GM18517 (cell line): Measurements from ENCODE around the gene RMI2.
"Not testable (repeated sequence)": the region's sequence is repeated elsewhere in the genome, so short reads cannot be mapped to it uniquely, and the experiment has no call there.

Experiments used
- ATAC-seq: cut with Tn5 transposase; IDR thresholded peaks from one replicate; pipeline ENCODE4 v1.9.1; 2021; ENCODE audit warnings: mild to moderate bottlenecking, moderate library complexity; ENCODE audit not compliant: unreplicated experiment

RMI2 gene

DNA sequence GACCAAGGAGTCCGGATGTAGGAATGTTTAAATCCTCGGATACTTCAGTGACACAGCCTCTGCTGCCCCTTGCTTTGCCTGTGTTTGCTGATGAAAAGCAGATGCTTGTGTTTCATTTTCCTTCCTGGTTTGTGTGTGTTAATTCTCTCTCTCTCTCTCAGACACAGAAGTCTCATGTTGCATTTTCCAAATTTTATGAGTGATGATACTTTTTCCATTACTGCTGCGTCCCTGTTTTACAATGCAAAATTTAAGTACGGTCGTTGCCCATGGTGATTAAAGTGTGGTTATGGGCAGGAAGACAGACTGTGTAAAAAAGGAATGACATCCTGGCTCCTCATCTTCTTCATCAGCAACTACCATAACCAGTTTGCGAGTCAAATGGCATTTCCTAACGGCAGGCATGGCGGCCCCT, 5.7 kb downstream of the RMI2 start:
- no peak for ATAC-seq

DNA sequence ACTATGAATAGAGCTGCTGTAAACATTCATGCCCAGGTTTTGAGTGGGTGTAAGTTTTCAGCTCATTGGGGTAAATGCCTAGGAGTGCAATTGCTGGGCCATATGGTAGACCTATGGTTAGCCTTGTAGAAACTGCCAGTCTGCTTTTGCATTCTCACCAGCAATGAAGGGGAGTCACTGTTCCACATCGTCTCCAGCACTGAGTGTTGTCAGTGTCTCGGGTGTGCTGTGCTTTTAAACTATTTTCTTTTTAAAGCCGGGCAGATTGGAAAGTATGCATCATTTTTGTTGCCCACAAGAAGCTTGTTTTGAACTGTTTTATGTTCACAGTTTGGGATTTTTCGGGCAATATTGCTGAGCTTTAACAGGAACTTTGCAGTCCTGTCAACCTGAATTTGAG, 7.9 kb downstream of the RMI2 start:
- ATAC-seq = no peak

DNA sequence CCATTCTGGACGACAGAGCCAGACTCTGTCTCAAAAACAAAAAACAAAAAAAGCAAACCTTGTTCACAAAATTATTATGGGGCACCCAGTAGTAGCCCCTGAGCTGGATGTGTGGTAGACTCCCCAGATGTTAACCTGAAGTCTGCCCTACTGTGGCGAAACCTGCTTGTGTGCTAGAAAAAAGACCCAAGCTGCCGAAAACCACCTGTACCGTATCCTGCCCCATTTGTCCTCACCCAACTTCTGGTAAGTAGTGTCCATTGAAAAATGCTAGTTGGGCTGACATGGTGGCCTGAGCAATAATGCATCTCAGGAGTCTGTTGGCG, 9.1 kb downstream of the RMI2 start:
- ATAC-seq = peak; percentile 21

DNA sequence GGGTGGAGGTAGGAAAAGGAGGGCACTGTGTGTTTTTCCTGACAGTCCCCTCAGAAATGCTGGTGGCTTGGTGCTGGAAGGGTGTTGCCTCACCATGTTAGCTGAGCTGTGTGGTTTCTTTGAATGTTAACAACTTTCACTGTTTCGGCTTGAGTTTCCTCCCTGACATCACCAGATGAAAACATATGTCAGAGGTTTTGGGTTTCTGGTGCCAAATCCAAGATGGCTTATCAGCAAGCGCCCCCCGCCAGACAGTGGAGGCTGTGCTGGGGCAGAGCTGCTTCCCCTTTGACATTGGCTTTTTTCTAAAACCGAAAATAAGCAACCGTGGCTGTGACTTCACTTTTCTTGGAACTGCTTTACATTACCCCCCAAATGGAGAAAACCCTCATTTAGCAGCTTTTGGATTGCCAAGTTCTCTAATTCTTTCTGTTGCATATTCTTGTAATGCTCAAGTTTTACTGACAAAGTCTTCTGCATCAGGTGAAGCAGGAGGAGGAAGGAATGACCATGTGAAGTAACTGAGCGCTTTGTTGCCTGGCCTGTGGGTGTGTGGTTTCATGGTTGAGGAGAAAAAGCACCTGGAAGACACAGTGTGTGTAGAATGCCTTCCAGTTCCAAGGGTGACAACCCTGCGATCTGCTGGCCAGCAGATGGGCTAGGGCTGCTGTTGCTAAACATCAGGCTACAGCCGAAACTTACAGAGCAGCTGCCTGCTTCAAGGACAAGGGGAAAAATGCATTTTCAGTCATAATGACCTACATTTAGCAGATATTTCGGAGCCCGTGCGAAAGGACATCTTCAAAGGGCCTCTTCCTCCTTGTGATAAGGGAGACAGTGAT, 9.7 kb downstream of the RMI2 start:
- peak; percentile 80 for ATAC-seq

DNA sequence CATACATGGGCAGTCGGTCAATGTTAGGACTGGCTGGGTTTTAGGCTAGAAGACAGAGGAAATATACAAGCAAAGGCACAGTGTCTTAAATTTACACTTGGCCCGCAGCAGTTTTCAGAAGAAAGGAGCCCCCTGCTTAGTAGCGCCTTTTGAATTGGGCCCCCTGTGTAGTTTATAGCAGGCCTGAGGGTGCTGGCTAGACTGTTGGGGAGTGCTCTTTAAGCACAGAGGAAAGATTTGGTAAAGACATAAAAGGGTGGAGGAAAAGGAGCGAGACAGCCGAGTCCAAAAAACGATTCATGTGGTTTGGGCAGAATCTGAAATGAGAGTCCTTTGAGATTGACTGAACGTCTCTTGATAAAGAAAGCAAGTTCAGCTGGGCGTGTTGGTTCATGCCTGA, 10.6 kb downstream of the RMI2 start:
- ATAC-seq = no peak

DNA sequence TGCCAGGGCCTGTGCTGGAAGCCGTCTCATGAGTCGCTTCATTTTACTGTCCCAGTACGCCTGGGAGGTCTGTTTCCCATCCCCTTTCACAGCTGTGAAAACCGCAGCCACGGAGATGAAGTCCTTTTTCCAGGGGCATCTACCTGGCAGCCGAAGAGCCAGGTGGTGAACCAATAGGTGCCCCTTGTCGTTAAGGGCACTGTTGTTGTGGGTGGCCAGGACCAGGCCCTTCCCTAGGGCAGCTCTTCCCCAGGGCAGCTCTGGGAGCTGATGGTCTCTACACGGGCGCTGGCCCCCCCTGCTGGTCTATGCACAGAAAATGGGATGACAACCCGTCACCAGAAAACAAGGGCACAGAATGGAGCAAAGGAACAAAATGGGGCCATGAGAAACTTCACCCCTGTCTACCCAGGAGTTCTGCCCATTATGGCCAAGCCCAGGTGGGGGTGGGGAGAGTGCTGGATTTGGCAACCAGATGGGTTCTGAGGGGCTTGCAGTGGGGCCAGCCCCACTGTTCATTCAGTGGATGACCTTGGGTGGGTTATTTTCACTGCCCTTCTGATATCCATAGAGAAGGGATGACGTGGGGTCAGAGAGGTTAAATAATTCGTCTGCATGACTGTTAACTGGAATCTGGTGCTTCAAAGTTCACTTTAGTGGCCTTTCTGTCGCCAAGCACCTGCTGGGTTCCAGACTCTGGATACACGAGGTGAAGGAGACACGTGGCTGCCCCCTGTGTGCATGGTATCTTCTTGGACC, 11.5 kb downstream of the RMI2 start:
- no peak for ATAC-seq

DNA sequence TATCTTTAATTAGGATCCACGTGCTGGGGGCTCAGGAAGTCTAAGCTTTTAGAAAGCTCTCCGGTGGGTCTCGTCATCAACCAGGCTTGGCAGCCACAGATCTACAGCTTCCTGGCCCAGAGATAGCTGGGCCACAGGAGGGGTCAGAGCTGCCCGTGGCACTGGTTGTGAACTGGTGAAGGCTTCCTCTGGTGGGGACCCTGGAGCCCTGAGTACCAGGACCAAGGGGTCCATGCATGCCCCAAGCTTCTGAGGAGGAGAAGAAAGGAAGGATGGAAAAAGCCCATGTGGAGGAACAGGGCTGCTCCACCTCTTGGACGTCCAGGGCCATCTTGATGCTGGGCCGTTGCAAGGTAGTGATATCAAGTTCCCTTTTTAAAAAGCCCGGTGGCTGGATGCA, 13.3 kb downstream of the RMI2 start:
- ATAC-seq = no peak

DNA sequence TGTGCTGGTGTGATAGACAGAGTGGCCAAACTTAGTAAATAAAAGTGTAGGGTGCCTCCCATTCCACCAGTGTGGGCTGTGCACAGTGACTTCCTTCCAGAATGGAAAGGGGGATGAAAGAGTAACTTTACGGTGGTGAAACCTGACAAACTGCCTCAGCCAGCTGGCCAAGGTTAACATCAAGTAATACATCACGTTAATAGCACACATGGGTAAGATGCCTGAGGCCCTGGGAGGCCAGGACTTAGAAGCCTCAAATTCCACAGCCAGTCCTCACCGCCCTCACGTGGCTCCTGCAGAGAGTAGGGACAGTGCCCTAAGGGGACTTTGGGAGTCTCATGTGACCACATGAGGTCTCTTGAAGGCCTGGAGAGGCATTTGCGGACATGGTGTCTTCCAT, 14.1 kb downstream of the RMI2 start:
- no peak for ATAC-seq

DNA sequence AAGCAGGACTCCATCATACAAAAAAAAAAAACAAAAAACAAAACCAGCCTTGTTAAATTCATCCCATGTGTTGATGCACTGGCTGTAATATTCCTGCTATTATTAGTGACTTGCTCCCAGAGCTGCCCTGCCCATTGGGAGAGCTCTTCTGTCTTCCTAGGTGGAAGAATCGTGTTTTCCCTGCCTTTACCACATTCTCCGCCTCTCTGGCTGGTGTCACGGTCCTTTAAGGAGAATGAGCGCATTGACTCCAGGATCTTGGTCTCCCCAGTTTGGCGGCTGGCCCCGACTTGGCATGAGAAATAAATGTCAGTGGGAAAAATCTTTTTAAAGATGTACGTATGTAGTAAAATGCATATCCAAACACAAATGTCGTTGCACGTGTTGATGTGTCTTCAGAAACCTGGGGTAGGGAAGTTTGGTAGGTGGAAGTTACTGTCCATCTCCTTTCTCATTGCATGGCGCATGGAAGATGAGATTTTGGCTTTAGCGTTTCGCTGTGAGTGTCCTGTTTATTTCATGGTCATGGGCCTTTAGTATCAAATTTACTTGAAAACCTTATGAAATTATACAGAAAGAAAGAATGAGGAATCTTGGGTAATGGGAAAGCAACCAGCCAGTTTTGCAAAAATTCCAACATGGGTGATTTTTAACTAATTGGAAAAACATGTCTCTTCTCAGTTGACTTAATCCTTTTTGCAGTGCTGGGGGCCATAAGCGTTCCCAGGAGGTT, 15.5 kb downstream of the RMI2 start:
- no peak for ATAC-seq

DNA sequence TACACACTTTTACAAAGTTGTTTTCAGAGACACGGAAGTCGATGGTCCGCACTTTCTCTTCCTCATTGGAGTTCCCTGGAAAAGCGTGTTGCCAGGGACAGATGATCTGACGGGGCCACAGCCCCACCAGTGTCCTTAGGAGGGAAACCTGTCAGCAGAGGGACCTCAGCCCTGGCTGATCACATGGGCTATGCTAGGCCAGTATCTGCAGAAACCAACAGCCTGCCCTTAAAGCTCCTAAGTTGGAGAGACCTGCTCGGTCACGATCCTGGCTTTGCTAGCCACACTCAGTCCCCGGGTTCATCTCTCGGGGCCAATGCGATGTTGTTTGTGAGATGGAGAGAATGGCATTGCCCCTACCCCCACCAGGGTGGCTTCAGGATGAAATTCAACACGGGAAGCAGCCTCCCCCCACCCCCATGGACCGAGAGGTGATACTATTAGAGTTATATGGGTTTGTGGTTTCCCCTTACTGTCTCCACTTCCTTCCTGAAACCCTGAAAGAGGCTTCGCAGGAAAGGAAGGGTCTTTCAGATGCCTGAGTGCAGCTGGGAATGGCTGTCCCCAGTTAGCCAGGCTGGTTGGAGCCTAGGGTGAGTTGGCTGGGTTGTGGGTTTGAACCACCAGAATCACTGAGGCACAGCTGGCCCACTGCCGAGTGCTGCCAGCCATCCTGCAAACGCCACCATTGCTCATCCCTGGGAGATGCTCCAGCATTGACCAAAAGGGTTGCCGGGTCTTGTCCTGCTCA, 16.6 kb downstream of the RMI2 start:
- no peak for ATAC-seq

DNA sequence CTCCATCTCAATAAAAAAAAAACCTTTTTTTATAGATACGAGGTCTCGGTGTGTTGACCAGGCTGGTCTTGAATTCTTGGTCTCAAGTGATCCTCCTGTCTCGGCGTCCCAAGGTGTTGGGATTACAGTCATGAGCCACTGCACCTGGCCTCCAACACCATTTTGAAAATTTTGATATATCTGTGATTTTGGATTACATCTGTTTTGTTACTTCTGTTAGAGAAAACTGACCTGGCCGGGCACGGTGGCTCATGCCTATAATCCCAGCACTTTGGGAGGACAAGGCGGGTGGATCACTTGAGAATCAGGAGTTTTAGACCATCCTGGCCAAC, 18.6 kb downstream of the RMI2 start:
- ATAC-seq = no peak

DNA sequence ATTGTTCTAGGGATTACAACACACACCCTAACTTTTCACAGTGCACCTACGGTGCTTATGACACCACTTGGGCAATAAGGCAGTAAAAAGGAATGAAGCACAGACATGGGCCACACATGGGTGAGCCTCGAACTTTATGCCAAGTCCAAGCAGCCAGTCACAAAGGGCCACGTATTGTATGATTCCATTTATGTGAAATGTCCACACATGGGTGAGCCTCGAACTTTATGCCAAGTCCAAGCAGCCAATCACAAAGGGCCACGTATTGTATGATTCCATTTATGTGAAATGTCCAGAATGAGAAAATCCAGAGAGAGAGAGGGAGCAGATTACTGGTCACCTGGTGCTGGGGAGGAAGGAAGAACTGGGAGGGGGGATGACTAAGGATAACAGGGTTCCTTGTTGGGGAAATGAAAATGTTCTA, 22.2 kb downstream of the RMI2 start:
- no peak for ATAC-seq

DNA sequence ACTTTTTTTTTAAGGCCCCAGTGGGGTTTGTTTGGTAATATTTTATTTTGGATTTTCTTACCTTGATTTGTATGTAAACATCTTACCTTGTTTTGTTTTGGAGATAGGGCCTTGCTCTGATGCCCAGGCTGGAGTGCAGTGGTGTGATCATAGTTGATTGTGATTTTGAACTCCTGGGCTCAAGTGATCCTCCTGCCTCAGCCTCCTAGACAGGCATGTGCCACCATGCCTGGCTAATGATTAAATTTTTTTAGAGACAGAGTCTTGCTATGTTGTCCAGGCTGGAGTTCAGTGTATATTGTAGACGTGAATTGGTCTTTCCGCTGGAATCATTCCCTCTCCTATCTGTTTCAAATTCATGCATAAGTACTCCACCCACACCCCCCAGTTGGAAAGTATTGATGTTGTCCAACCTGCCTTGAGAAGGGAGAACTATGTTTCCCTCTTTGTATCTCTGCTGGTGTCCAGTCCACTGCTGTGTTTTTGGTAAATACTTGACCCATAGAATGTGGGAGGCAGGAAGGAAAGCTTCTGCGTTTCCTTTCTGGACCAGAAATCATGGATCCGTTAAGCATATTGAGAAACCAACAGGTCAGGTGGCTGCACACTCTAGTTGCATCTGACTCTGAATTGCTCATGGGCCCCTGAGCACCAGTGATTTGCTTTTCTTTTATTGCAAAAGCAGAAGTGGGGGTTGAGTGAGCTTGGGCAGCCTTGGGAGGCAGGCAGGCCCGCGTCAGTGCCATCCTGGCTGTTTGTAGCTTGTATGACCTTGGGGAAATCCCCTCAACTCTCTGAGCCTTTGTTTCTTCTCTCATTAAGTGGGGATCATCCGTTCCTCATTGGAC, 25.0 kb downstream of the RMI2 start:
- ATAC-seq = peak; percentile 55

DNA sequence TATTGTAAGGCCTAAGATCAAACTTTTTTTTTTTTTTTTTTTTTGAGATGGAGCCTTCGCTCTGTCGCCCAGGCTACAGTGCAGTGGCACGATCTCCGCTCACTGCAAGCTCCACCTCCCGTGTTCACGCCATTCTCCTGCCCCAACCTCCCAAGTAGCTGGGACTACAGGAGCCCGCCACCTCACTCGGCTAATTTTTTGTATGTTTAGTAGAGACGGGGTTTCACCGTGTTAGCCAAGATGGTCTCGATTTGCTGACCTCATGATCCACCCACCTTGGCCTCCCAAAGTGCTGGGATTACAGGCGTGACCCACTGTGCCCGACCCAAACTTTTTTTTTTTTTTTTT, 25.6 kb downstream of the RMI2 start:
- not testable (repeated sequence) for ATAC-seq

DNA sequence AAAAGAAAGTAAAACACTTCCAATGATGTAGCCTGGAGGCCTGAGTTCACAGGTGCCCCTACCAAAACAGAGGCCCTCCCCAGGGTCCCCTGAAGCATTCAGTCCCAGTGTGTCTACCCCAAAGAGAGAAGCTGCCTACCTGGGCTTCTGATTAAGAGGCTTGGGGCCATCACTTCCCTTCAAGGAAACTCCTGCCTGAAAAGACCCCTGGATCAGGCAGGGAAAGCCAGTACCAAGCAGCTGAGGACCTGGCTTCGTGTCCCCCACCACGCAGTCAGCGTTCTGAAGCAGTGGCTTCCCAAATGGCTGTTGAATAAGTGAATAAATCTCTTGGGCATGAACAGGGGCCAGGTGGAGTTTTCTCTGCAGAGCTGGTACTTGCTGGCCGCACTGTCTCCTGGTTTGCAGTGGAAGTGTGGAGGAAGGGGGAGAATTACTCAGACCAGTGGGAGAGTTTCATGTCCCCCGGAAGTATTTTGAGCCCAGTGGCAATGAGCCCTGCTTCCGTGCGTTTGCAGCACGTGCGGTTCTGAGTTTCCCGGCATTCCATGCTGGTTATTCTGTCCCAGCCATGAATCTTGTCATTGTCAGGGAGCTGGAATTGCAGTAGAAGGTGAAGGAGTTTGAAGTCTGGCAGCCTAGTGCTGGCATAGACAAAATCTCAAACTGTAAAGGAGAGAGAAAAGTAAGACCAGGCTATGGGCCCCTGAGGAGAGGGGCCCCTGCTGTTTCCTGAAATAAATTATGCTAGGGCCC, 27.0 kb downstream of the RMI2 start:
- ATAC-seq = no peak

DNA sequence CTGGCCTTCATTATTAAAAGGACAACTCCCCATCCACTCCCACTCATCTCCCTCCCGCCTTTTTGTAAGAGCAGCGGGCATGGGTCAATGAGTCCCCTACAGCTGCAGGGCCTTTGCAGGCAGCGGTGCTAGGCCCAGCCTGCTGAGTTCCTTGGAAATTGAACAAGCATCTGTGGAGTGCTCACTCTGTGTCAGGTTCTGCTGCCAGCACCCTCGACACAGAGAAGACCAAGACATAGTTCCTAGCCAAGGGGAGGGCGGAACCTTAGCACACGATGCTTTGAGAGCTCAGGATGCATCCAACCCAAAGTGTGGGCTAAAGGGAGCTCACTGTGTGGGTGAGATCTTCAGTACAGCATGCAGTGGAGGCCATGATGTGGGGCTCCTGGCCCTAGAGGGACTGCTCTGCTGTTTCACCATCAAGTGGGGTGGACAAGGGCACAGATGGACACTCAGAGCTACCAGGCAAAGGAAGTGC, 27.6 kb downstream of the RMI2 start:
- ATAC-seq = no peak

DNA sequence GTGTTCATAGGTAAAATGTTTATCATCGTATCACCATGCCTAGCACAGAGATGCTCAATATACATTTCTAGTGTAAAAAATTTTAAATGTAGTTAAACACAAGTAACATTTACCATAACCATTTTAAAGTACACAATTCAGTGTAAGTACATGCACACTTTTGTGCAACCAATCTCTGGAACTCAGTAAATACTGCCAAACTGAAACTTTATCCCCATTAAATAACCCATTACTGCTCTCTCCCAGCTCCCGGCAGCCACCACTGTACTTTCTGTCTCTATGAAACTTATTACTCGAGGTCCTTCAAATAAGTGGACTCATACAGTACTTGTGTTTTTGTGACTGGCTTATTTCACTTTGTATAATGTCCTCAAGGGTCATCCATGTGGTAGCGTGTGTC, 29.0 kb downstream of the RMI2 start:
- no peak for ATAC-seq

DNA sequence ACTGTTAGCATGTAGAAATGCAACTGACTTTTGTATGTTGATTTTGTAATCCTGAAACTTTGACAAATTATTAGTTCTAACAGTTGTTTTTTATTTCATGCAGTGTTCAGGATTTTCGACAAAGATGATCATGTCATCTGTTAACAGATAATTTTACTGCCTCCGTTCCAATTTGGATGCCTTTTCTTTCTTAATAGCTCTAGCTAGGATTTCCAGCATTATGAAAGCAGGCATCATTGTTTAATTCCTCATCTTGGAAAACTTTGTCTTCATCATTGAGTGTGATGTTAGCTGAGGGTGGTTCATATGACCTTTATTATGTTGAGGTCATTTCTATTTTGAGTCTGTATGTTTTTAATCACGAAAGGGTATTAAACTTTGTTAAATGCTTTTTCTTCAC, 31.9 kb downstream of the RMI2 start:
- ATAC-seq = no peak

DNA sequence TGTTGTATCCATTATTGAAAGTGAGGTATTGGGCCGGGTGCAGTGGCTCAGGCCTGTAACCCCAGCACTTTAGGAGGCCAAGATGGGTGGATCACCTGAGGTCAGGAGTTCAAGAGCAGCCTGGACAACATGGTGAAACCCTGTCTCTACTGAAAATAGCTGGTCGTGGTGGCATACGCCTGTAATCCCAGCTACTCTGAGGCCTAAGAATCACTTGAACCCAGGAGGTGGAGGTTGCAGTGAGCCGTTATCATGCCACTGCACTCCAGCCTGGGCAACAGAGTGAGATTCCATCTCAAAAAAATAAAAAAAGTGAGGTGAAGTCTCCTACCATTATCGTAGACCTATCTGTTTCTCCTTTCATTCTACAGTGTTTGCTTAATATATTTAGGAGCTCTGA, 33.7 kb downstream of the RMI2 start:
- ATAC-seq = not testable (repeated sequence)

DNA sequence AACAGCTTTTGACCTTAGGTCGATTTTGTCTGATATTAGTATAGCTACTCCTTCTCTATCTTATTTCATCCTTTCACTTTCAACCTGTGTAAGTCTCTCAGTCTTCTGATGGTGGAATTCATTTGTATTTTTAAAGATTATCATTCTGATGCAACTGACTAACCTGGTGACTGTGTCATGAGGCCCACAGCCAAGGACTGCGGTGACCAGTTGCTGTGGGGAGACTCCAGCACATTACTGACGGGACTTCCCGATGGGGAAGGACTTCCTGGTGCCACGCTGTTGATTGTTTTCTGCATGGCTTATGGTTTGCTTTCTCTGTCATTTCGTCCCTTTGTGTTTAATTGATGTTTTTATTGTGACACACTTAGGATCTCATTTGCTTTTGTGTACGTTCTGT, 34.2 kb downstream of the RMI2 start:
- peak; percentile 77 for ATAC-seq
